ENCODE data around the gene CACNB4.

DNA sequence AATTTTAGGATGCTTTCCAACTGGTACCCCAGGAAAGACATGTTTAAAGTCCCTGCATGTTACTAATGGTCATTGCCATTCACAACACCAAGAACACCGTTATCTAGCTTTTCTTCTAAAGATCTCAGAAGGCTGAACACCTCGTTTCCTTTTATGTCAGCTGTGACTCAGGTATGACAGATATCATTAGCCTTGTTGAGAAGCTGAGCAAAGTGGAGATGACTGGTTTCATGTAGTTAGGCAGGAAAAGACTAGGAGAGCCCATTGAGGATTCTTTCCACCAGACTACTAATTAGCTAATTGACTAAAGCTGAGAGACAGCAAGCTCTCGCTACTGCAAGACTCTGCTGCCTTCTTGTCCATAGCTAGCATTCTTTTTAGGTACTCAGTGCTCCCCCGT is 238.6 kb downstream of the CACNB4 start:
- TF ChIP-seq POLR2A (IDR thresholded peaks at IDR 0.05), result no peak
- TF ChIP-seq, protein P1, sequence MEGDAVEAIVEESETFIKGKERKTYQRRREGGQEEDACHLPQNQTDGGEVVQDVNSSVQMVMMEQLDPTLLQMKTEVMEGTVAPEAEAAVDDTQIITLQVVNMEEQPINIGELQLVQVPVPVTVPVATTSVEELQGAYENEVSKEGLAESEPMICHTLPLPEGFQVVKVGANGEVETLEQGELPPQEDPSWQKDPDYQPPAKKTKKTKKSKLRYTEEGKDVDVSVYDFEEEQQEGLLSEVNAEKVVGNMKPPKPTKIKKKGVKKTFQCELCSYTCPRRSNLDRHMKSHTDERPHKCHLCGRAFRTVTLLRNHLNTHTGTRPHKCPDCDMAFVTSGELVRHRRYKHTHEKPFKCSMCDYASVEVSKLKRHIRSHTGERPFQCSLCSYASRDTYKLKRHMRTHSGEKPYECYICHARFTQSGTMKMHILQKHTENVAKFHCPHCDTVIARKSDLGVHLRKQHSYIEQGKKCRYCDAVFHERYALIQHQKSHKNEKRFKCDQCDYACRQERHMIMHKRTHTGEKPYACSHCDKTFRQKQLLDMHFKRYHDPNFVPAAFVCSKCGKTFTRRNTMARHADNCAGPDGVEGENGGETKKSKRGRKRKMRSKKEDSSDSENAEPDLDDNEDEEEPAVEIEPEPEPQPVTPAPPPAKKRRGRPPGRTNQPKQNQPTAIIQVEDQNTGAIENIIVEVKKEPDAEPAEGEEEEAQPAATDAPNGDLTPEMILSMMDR (IDR thresholded peaks at IDR 0.05), result no peak

Data from prostate gland (tissue), 2 donors.